ENCODE results near the gene SEC11A.

DNA sequence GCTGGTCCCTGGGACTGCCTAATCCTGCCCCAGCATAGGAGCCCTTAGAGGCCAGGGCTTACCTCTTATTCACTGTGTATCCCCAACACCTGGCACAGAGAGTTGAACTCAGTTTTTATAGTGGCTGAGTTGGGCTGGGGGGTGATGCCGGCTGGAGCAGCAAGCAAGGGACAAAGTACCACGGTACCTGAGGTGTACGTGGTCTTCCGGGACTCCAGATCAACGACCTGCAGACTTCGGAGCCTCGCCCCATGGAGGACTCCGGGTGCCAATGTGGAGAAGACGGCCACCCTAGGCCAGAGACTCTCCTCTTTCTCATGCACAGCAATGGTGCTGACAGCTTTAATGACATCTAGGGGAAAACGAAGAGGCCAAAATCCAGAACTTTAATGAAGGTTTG is 69.9 kb downstream of the SEC11A start:
- TF ChIP-seq, protein P1, sequence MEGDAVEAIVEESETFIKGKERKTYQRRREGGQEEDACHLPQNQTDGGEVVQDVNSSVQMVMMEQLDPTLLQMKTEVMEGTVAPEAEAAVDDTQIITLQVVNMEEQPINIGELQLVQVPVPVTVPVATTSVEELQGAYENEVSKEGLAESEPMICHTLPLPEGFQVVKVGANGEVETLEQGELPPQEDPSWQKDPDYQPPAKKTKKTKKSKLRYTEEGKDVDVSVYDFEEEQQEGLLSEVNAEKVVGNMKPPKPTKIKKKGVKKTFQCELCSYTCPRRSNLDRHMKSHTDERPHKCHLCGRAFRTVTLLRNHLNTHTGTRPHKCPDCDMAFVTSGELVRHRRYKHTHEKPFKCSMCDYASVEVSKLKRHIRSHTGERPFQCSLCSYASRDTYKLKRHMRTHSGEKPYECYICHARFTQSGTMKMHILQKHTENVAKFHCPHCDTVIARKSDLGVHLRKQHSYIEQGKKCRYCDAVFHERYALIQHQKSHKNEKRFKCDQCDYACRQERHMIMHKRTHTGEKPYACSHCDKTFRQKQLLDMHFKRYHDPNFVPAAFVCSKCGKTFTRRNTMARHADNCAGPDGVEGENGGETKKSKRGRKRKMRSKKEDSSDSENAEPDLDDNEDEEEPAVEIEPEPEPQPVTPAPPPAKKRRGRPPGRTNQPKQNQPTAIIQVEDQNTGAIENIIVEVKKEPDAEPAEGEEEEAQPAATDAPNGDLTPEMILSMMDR (IDR thresholded peaks at IDR 0.05) = no peak
- no peak for TF ChIP-seq POLR2A (IDR thresholded peaks at IDR 0.05)

Data from lower leg skin (tissue), 3 donors.